SU-DHL-6 (cell line): ENCODE data around the gene TMPRSS9.

Experiments
- CTCF ChIP-seq: fragments of 200-600 bp; sonication (generic); IDR thresholded peaks from one replicate; pipeline ENCODE4 v1.5.1; 2017; ENCODE audit warnings: antibody characterized with exemption, mild to moderate bottlenecking, low read length, moderate library complexity; ENCODE audit not compliant: insufficient read depth, poor library complexity, severe bottlenecking
- EZH2phosphoT487 ChIP-seq: fragments of 200-600 bp; sonication (generic), shearing (Covaris generic); conservative IDR thresholded peaks from 2 replicates; pipeline ENCODE4 v1.6.1; 2018; ENCODE audit warnings: mild to moderate bottlenecking, antibody characterized with exemption, low read length, moderate library complexity, mixed read lengths

GRCh38 chr19:2319551-2319950 is 40.5 kb upstream of the TMPRSS9 start:
- no peak for TF ChIP-seq CTCF
- TF ChIP-seq EZH2phosphoT487, result no peak
